Caki2 (cell line): ENCODE measurements around the gene FILIP1L. TPM values are rescaled to one million over a fixed set of nuclear protein-coding genes. Genes with fewer than 3 reads are reported as not detected.
A peak's percentile ranks its signal among the peaks of the same experiment; 100 is the strongest.

Source experiments
- DNase-seq: peaks from one replicate; pipeline ENCODE4 v3.0.0-alpha.2; 2015; ENCODE audit warnings: low read depth
- in situ Hi-C: cut with HindIII; loops from 2 replicates; pipeline ENCODE4 v1.10.0; 2016; ENCODE audit warnings: low sequenced_read_pairs, low pct_unique_long_range_greater_than_20kb, mixed read lengths
- total RNA-seq: library from RNA; depleted of rRNA; stranded (reverse); fragments of >200 nt; shearing (Covaris generic); gene quantifications from 2 replicates; pipeline ENCODE4 v1.2.3, GENCODE V29; 2014; ENCODE audit warnings: low replicate concordance

FILIP1L gene
- total RNA-seq, 1 experiment from 2014 or later: not detected

- in situ Hi-C loops: no loop called here
- no peak for DNase-seq
These were observed 15.6 kb upstream of the FILIP1L start for GRCh38 chr3:100129941-100130340.

GRCh38 chr3:100128565-100128964 lies 14.3 kb upstream of the FILIP1L start:
- no peak for DNase-seq
- in situ Hi-C loops: no loop called here

DNA sequence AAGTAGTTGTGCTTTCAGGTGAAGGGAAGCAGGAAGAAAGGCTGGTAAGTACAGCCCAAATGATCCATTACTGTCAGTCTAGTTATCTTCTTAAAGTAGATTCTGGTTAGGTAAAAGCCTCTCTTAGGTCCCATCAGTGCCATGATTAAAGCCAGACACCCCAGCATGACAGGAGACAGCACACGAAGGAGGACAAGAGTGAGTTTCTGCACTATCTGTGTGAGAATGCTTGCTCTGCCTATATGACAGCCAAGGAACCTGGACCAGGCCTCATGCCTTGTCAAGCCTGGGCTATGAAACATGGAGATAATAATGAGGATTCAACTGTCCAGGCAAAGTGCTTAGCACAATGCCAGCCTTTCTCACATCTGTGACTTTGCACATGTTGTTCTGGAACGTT lies 13.5 kb upstream of the FILIP1L start:
- in situ Hi-C loops: no loop called here
- DNase-seq: no peak

DNA sequence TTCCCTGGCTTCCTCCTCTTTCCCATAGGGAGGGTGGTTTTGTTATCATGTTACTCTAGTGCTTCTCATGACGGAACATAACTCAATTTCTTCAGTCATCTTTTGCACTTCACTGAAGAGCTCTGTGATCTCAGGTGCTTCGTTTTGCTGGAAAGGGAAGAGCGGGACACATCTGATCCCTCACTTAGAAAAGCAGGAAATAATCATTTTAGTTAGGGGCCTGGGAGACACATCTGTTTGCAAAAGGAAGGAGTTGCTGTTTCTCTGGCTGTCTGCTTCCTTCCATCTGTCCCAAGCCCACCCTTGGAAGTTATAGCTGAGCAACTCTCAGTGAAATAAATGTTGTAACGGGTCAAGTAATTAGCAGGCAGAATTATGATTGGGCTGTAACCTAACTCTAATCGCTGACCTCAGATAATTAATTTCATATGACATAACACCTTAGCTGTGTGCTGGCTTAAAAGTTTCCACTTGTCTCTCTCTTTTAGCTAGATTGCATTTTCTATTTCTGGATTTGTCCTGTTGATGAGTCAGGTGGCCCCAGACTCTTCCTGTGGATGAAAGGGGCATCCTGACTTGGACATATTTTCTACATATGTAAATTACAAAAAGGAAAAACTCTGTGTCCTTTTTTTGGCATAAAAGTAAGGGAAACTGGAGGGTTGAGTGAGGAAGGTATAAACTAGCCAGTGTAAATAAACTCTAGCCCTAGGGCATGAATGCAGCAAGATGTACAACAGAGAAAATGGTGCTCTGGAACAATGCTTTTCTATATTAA lies 11.0 kb upstream of the FILIP1L start:
- no peak for DNase-seq
- in situ Hi-C loops: no loop called here

GRCh38 chr3:100124201-100124761 lies 10.0 kb upstream of the FILIP1L start:
- in situ Hi-C loops: no loop called here
- no peak for DNase-seq

DNA sequence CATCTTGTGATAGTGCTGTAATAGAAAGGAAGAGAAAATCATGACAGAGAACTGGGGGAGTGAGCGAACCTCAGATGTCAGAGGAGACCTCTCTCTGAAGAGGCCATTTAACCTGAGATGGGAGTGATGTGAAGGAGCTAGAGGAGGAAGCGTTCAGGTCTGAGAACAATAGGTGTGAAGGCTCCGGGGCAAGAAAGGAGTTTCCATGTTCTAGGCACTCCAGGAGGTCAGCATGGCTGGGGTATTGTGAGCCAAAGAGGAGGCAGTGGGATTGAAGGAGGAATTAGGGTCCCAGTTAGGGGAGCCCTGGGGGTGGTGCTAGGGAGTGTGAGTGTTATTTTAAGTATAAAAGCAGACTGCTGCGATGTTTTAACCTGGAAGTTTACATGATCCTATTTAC lies 8.8 kb upstream of the FILIP1L start:
- DNase-seq: no peak
- in situ Hi-C loops: no loop called here

DNA sequence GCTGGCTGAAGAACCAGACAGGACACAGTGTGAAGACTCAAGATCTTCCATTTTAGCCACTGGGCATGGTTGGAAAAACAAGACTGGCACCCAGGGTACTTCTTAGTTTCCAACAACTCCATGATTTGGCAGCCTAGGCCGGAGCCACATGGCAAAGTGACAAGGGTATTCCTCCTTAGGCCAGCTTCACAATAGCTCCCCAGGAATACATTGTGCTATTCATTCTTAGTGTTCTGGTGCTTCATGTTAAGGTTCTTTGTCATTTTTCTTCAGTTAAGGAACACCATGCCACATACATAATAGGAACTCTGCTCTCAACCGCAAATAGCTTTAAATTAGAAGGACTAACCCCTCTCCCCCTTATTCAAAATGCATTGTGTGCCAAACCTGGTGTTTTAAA lies 8.0 kb upstream of the FILIP1L start:
- DNase-seq: no peak
- in situ Hi-C loops: no loop called here

- in situ Hi-C loops: no loop called here
- no peak for DNase-seq
These were observed 6.4 kb upstream of the FILIP1L start for GRCh38 chr3:100120693-100121092.

- DNase-seq: no peak
- in situ Hi-C loops: no loop called here
These were observed 5.7 kb upstream of the FILIP1L start for GRCh38 chr3:100120012-100120411.

- DNase-seq: no peak
- in situ Hi-C loops: no loop called here
These were observed 2.8 kb upstream of the FILIP1L start for GRCh38 chr3:100117093-100117492.

DNA sequence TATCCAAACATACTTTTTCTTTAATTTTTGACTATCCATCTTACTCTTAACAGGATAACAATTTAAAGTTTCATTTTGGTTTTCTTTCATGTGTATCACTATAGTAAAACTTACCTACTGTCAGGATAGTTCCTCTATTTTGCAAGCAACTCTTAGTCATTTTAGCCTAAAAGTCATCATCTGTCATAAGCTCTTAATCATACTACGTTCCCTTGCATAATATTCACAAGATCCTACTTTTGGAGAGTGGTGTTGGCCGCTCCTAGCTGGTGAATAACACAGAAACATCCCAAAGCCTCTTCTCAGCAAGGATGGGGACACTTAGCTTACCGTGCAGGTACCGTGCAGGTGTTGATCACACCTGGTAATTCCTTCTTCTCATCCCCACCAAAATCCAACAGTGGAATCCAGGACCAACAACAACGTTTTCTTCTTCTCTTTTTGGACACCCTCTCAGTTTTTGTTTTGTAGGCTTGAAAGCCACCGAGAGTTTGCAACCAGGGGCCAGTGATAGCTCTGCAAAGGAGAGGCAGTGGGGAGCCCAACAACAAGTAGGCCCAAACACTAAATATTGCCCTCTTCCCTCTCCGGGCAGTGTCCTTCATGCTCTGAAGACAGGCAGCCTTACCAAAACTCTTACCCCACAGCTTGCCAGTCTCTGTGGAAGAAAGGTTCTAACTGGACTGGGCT lies 433 bp downstream of the FILIP1L start:
- DNase-seq: no peak
- in situ Hi-C loops: no loop called here

DNA sequence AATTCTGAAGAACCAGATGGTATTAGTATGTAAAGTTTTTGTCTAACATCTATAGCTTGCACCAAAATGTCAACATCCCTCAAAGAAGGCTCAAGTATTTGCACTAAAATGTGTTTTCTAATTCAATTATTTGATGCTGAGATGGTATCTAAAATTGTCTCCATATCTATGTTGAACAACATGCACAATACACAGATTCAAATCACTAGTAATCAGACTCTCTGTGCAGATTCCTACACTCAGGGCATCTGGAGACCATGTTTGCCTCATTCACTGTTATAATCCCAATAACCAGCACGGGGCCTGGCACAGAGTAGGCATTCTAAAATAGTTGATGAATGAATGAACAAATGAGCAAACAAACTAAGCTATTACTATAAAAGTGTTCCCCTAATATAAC lies 2.6 kb downstream of the FILIP1L start:
- in situ Hi-C loops: no loop called here
- DNase-seq: no peak

- no peak for DNase-seq
- in situ Hi-C loops: no loop called here
These were observed 4.1 kb downstream of the FILIP1L start for GRCh38 chr3:100110162-100110561.

DNA sequence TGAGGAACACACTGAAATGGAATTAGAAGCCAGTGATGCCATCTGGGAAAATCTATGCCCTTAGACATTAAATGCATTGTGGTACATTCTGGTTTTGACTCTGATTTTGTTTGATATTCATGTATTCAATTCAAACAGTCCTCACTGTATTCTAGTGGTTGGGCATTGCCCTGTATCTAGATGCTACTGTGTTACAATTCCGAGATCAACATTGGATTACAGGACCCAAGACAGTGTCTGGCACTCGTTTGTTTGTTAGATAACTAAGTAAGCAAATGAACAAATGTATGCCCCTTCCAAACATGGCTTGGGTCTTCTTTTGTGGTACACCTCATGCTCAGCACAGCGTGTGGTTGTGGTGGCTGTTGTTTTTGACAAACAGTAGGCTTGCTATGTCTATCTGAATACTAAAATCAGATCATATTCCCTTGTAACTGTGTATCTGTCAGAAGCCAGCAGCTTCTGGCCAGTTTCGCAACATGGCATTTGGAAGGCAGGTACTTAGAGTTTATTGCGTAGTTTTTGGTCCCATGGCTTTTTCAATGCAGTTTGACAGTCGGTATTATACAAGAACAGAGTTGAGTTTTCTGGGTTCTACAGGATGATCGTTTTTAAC lies 5.7 kb downstream of the FILIP1L start:
- in situ Hi-C loops: no loop called here
- DNase-seq: no peak

- DNase-seq: peak; percentile 29
- in situ Hi-C loops: no loop called here
These were observed 7.0 kb downstream of the FILIP1L start for GRCh38 chr3:100107221-100107814.

- in situ Hi-C loops: no loop called here
- no peak for DNase-seq
These were observed 7.7 kb downstream of the FILIP1L start for GRCh38 chr3:100106531-100107141.

DNA sequence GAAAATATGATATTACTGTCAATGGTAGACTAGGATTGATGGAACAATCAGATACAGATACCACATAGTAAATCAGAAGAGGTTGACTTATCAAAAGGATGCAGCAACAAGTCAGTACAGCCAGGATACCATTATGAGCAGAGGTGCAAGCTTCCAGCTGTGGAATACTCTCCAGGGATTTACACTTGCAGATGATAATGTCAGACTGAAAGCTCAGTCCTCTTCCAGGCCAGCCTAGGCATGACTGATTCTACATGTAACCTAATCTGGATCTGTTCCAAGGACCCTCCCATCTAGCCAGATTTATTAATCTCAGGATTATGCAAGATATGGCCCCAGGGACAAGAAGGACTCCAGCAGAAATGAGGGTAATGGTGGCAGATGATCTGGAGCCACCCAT lies 8.2 kb downstream of the FILIP1L start:
- in situ Hi-C loops: no loop called here
- DNase-seq: no peak

DNA sequence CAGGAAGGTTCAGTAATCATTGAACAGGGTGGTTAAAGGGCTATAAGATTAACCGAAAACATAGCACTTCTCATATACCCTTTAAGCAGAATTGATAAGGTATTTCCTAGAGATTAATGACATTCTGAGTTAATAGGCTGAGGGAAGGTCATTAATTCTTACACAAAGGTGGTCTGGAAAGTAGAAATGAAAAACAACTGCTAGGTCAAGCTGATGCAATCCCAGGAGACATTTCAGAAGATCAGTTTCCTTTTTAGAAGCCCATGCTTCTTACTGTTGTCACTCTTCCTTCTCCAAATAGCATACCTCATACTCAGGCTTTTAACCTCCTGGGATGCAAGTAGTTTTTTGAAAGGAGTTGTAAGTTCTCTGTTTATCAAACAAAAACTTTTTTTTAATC lies 8.8 kb downstream of the FILIP1L start:
- DNase-seq: no peak
- in situ Hi-C loops: no loop called here
